ENCODE measurements around the gene CLIC3. TPM values are rescaled to one million over a fixed set of nuclear protein-coding genes. Genes with fewer than 3 reads are reported as not detected.

The CLIC3 gene
- total RNA-seq, 1 donor from 2014 or later: 24.3 TPM

- DNase-seq (ENCODE audit: low spot score): no peak
Measured at GRCh38 chr9:137030538-137031527, 34.5 kb upstream of the CLIC3 start.

DNA sequence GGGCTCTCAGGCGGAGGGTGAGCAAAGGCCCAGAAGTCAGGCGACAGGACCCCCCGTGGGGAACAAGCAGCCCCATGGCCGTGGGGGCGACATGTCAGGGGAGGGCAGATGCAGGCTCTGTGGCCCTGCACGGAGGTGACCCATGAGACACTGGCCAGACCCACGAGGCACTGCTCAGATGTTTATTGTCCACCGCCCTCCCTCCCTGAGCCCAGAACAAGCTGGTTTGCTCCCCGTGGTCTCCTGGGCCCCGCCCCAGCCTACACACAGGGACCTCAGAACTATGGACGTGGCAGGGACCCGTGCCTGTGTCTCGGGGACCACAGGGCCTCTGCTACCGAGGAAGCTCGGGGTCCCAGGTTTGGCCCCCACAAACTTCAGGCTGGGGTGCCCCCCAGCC is 33.6 kb upstream of the CLIC3 start:
- DNase-seq (ENCODE audit: low spot score): no peak

- peak; percentile 50 for DNase-seq (ENCODE audit: low spot score)
Measured at GRCh38 chr9:137029058-137029936, 32.9 kb upstream of the CLIC3 start.

DNA sequence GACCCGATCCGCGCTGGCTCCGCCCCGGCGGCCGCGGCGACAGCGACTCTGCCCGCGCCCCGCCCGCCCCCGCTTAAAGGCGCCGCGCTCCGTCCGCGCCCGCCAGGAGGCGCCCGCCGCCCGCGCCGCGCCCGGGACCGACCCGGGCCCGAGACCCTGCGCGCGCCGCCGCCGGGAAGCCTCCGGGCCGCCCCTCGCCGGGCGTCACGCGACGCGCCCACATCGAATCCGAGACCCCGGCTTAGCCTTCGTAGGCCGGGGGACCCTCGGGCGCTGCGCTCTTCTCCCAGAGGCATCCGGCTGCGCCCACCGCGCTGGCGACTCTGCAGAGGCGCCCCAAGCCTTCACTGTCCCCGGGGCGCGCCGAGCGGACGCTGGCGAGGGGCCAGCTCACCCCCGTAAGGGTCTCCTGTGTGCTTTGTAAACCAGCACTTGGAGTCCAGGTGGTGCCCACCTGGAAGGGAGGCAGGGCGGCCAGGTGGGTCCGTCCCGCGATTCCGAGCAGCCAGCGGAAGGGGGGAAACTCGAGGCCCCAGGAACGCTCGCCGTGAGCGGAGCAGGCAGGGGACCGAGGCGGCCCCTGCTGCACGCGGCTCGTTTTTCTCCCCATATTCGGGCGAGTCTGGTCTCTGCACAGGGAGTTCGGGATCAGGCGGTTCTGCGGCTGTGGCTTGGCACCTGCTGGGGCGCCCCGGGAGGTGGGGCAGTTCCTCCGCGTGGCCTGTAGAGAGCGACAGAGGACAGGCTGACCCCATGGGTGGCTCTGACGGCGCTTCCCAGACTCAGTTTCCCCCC is 32.1 kb upstream of the CLIC3 start:
- peak; percentile 45 for DNase-seq (ENCODE audit: low spot score)

- no peak for DNase-seq (ENCODE audit: low spot score)
Measured at GRCh38 chr9:137027369-137028262, 31.2 kb upstream of the CLIC3 start, which contains the start of gene ABCA2. TSS of gene ABCA2 (minus strand) at chr9:137028237. CDS start at chr9:137028140, 97 bp downstream.

DNA sequence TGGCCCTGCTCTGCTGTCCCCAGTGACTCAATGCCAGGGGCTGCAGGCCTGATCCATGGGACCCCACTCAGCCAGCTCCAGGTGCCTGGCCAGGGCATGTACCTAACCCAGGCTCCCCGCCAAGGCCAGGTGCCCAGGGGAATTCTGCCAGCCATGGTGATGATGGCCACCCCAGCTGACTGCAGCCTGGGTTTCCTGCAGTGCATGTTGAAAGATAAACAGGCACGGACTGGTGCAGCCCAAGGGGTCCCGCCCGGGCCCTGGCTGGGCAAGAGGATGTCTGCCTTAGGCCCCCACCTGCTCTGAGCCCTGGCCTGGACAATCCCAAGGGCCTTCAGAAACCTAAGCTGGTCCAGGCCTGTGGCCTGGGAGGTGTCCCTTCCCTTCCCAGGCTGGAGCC is 30.5 kb upstream of the CLIC3 start:
- DNase-seq (ENCODE audit: low spot score): no peak

- no peak for DNase-seq (ENCODE audit: low spot score)
Measured at GRCh38 chr9:137026384-137026783, 30.0 kb upstream of the CLIC3 start.

DNA sequence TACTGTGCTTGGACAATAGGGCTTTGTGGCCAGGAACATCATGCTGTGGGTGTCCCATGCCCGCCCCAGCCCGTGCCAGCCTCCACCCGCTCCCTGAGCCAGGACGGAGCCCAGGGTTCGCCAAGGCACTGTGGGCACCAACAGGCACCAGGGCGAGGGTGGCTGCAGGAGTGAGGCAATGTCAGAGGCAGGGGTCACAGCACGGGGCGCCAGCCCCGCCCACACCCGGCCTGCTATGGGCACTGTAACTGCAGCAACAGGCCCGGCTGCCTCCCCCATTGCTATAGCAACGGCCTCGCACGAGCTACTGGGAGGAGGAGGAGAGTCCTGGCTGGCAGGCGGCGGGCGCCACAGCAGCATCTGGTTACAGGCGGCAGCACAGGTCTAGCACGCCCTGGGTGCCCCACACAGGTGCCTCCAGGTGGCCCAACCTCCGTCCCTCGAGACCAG is 29.2 kb upstream of the CLIC3 start:
- DNase-seq (ENCODE audit: low spot score): peak; percentile 25

DNA sequence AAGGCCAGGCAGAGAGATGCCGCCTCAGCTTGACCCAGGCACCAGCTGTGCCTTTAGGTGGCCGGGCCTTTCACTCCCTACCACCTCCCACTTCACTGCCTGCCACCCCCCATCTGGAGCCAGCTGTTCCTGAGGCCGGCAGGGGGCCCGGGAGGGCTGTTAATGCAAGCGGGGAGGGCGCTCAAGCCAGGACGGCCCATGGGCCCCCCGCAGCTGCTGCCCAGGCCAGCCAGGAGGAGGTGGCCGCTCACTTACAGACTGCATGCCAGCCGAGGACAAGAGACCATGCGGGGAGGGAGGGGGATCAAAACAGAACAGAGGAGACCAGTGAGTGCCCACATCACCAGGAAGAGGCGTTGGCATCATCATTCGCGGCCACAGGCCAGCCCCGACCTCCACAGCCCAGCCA is 27.2 kb upstream of the CLIC3 start:
- no peak for DNase-seq (ENCODE audit: low spot score)

DNA sequence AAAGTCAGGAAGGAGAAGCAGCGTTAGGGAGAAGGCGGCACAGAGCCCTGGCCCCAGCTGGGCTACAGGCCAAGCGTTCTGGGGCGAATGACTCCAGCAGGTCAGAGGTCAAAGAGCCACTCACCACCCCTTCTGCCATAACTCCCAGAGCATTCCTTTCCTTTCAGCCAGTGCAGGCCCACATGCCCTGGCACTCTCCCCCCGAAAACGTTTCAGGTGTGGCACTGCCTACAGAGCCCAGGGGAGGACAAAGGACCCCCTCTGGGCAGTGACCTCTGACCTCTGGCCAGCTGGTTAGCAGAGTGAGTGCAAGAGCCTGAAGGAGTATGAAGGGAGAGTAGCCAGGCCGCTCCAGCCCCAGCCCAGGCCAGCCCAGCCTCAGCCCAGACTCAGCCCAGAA is 26.8 kb upstream of the CLIC3 start:
- DNase-seq (ENCODE audit: low spot score): no peak

GRCh38 chr9:137022662-137023008 is 26.3 kb upstream of the CLIC3 start:
- no peak for DNase-seq (ENCODE audit: low spot score)

GRCh38 chr9:137021979-137022661 is 25.8 kb upstream of the CLIC3 start:
- DNase-seq (ENCODE audit: low spot score): no peak

GRCh38 chr9:137021568-137021978 is 25.2 kb upstream of the CLIC3 start:
- no peak for DNase-seq (ENCODE audit: low spot score)

DNA sequence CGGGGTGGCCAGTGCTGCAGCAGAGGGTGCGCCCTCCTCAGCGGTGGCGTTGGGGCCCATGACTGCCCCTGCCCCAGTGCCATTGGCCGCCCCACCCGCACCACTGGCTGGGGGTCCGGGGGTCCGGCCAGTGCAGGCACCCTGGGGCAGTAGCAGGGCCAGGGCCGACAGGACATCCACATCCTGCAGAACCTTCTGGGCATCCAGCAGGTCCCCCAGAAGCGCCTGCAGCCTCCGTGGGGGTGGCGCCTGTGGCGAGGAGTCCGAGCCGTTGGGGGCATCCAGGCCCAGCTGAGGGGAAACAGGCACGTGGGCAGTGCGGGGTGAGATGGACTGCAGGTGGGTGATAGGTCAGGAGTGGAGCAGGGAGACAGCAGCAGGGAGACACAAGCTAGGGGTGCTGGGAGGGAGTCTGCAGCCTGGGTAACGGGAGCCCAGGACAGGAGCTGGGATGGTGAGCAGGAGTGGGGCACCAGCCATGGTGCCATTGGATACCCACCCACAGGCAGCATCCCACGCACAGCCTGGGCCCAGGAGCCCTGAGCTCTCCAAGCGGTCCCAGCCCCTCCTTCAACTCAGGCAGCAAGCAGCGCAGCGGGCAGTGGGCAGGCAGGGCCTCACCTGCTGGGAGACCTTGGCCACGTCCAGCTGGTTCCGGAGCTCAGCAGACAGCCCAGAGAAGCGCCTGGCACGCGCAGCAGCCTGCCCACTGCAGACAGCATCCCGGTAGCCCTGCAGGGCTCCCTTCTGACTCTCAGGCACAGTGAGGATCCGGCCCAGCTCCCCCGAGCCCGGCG is 24.6 kb upstream of the CLIC3 start:
- no peak for DNase-seq (ENCODE audit: low spot score)

DNA sequence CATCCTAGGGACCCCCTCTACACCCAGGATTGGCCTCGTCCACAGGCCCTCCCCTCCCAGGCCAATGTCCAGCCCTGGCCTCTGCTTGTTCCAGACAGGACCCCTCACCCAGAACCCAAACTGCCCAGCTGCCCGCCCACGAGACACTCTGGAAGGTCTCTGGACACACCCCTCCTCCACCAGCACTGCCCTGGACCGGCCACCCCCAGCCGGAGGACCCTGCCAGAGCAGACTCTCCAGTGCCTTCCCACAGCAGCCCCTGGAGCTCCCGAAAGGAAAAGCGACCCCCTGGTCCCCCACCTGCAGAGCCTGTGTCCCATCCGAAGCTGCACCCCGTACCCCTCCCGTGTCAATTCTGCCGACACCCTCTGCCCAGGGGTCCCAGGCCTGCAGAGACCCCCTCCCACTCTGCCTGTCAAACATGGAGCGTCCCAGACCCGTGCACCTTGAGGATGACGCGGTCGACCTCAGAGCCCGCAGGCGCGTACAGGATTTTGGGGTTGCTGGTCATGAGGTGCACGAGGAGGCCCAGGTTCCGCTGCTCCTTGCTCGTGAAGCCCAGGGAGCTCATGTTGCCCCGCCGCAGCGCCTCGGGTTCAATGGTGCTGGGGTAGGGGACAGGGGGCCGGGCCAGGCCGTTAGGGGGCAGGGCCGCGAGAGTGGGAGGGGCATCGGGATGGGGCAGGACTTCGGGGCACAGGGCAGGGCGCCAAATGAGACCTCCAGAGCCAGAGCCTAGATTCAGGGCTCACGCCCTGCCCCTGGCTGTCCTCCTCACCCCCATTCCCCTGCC is 23.7 kb upstream of the CLIC3 start:
- no peak for DNase-seq (ENCODE audit: low spot score)

DNA sequence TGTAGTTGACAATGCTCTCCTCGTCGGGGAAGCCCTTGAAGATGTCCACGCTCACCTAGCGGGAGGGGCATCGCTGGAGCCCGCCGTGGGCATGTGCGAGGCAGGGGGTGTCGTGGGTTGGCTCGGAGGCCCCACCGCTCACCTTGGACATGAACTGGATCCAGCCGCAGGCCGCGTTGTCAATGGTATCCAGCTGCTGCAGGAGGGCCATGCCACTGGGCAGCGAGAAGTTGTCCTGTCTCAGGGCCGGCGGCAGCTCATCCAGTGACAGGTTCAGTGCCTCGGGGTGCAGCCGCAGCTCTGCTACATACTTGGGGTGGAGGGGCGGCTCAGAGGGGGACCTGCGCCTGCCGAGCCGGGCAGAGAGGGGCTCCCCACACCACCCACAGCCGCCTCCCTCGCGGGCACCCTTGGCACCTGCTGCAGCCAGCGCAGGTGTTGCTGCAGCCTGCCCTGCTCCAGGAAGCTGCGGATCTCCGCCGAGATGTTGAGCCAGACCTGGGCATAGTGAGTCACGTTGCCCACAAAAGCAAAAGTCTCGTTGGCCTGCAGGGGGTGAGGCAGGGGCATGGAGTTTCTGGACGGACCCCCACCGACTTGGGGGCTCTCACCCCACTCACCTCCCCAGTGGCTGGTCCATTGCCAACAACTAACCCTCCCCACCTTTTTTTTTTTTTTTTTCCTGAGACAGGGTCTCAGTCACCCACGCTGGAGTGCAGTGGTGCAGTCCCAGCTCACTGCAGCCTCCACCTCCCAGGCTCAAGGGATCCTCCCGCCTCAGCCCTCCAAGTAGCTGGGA is 22.6 kb upstream of the CLIC3 start:
- no peak for DNase-seq (ENCODE audit: low spot score)

DNA sequence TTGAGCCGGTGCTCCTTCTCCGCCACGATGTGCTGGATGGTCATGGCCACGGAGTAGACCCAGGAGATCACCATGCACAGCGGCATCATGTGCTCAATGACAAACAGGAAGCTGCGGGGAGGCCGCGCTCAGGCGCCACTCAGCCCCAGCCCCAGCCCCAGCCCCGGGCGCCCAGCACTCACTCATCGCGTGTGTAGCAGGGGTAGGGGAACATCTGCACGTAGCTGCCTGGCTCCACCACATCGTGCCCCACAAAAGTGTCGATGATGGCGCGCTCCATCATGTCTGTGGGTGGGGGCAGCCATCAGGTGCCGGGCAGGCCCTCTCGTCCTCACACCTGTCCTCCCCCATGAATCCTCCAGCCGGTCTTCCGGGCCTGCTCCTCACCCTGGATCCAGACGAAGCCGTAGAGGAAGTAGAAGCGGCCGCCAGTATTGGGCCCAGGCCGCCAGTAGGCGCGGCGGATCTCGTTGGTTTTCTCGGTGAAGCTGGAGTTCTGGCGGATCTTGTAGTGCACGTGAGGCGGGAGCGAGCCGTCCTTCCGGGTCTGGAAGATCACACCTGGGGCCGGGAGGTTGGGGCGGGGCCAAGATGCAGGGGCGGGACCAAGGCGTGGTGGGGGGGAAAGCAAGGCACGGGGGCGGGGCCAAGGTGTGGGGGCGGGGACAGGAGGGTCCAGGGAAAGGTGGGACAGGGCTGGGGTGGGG is 21.6 kb upstream of the CLIC3 start:
- DNase-seq (ENCODE audit: low spot score): no peak

All from umbilical cord (tissue), 2 donors.